HG02885 (cell line): ENCODE data around the gene KIF5C.

Experiments
- ATAC-seq: cut with Tn5 transposase; IDR thresholded peaks from one replicate; pipeline ENCODE4 v1.9.1; 2021; ENCODE audit warnings: mild to moderate bottlenecking; ENCODE audit not compliant: unreplicated experiment, poor library complexity

The KIF5C gene

DNA sequence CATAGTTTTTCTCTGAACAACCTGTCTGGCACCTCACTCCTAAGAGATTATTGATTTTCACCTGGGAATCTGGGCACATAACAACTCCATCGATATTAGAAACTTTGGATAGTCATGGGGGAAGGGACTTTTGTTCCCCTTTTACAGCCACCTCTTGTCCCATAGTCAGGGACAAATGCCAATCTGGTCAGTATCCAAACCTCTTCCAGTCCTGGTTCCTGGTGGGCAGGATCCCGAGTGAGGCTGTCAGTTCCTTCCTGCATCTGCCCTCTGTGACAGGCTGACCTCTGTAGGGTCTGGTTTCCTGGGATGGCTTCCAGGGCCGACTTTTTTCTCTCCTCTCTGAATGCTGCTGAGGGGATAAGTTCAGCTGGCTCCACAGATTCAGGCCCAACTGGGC is 11.0 kb downstream of the KIF5C start:
- ATAC-seq, result no peak

DNA sequence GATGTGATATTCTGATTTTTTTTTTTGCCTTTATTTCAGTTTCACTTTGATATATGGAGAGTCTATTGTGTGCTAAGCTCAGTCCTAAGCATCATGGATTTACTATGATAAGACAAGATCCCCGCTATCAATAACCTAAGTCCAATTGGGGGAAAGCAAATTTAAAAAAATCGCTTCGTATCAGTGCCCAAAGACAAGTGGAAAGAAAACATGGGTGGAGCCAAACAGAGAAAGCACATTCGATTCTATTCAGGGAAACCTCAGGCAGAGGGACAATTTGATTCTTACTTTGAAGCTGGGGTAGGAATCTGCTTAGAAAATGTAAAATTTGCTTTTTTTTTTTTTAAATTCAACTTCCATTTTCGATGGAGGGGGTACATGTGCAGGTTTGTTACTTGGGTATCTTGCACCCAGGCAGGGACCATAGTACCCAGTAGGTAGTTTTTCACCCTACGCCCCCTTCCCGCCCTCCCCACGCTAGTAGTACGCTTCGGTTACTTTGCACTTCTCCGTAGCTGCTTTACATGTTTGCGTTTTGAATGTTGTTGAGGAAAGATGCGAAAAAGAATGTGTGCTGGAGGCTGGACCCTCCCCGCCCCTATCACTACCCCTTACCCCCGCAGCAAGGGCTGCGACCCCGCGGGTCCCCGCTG is 12.4 kb downstream of the KIF5C start:
- no peak for ATAC-seq

- peak; percentile 47 for ATAC-seq
Measured at GRCh38 chr2:148888003-148888501, 13.0 kb downstream of the KIF5C start.

GRCh38 chr2:148888986-148889385 is 14.0 kb downstream of the KIF5C start:
- no peak for ATAC-seq

DNA sequence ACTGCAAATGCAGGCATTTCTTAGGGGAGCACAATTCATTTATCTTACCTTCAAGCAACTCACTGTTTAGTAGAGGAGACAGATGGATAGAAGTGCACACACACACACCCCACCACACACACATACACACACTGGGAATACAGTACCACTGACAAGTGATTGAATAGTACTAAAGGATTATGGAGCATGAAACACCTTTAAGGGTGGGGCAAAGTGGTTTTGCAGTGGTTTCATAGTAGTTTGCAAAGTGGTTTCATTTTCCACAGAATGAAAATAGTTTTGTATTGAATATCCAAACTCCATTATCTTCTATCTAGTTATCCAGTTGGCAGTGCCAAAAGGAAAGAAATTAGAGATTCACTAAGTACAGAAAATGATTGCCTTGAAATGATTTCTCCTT is 18.9 kb downstream of the KIF5C start:
- no peak for ATAC-seq

GRCh38 chr2:148896136-148896535 is 21.1 kb downstream of the KIF5C start:
- ATAC-seq, result no peak

GRCh38 chr2:148899638-148900318 is 24.8 kb downstream of the KIF5C start:
- ATAC-seq, result no peak

DNA sequence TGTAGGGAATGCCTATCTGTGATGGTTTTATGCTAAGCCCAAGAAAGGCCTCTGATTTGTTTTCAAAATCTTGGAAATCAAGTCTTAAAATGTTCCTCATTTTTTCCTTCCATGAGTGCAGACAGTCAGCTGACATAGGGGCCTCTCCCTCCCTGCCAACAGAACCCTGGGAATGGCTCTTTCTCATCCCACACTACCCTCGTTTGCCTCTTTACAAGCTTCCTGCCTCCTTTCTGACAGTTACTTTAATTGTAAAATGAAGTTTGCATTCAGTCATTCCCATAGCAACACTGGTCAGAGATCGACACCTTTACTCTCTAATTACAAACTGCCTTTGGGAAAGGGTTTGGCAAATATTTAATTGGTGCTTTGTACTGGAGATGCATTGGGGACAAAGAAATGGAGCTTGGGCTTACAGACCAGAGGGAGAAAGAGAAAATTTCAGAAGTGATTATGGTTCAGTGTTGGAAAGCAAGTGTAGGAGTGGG is 25.4 kb downstream of the KIF5C start:
- ATAC-seq, result no peak

DNA sequence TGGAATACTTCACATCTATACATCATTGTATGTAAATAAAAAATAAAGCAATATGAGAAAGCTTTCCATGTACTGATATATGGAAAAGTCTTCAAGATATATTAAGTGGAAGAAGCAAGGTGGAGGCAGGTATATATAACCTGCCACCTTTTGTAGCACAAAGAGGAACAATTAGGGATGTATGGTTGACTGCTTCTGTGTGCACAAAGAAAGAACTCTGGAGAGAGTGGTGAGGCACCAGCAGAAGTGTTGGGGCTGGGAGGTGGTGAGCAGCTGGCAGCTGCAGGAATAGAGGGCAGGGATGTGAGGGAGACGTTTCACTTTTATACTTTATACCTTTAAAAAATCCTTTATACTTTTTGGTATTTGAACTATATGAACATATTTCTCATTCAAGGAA is 26.1 kb downstream of the KIF5C start:
- no peak for ATAC-seq

- no peak for ATAC-seq
Measured at GRCh38 chr2:148902798-148903197, 27.8 kb downstream of the KIF5C start.

DNA sequence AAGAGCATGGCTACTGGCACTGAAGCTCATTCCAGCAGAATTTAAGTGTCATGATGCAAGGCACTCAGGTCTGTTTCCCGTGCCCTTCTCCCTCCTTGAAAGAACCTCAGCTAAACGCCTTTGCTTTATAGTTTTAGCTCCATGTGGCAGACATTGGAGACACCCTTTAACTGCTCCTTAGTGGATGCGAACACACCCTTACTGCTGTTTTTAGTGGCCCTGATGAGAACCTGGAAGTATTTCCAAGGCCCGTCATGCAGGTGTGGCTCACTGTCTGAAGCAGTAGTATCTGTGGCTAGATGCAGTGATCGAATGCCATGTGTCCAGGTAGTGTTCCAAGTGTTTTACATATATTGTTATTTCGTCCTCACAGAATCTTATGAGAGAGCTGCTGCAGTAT is 28.3 kb downstream of the KIF5C start:
- ATAC-seq, result no peak

- ATAC-seq, result no peak
Measured at GRCh38 chr2:148903979-148904378, 29.0 kb downstream of the KIF5C start.

DNA sequence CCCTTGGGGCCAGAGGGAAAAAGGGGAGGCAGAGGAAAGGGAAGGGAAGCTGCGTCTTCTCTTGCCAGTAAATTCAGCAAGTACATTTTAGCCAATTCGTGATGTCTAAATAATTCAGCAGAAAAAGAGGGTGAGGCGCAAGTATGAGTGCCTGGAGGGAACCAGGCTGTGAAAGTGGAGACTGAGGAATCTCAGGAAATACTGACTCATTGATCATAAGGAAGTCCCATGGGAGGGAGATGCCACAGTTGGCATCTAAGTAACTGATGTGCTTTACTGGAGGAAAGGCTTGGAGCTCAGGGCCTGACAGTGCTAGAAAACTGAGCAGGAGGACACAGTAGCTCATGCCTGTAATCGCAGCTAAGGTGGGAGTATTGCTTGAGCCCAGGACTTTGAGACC is 31.1 kb downstream of the KIF5C start:
- no peak for ATAC-seq

DNA sequence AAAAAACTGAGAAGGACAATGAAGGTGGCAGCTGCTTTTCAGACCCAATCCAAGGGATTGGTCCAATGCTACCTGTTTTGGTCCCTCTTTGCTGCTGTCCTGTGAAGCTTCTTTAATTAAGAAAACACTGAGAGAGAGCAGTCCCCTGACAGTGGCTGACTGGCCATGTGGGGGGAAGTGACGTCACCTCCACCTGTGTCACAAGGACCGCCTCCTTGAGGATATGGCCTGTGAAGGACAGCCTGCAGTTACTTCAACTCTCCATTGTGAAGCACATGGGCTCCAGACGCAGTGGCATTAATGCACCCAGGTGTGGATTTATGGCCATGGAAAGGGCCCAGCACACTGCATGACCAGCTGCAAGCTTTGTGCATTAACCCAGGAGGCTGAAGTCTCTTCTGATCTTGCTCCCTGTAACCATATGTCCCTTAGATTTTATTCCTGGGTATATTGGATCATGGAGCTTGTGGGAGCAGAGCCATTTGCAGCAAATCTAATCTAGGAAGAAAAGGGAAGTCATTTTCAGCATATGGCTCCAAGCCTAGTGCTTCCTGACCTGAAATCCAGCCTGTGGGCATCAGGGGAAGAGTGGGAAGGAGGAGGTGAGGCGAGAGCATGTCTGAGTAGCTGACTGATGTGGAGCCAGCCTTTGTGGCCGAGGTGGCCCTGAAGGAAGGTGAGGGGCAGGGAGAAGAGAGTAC is 32.2 kb downstream of the KIF5C start:
- ATAC-seq, result no peak

DNA sequence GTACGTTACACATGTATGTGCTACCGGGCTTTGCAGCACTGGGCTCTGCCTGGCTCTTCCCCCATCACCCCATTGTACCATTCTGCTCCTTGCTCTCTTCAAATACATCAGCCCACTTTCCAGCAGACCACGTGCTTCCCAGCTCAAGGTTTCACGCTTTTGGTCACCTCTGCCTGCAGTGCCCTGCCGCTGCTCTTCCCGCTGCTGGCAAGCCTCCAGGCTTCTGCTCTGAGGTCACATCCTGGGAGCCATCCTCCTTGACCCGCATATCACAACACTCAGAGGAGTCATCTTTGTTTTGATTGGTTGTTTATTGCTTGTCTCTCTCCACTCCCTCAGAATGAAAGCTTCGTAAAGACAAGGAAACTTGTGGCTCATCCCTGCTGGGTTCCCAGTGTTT is 34.1 kb downstream of the KIF5C start:
- no peak for ATAC-seq

DNA sequence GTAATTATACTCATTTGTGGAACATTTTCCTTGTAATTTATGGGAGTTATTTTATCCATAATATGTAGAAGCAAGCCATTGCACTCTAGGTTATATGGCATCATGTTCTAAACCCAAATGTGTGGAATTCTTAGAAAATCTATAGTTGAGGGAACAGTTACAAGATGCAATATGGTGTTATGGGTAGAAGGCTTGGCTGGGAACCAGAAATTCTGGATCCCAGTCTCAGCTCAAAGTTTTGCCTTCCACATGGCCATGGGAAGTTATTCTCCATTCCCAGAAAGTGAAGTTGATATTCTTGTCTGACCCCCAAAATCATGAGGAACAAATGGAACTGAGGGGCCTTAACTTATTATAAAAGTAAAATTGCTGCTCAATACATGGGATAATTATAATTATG is 38.0 kb downstream of the KIF5C start:
- ATAC-seq, result no peak

GRCh38 chr2:148913492-148913891 is 38.5 kb downstream of the KIF5C start:
- no peak for ATAC-seq

DNA sequence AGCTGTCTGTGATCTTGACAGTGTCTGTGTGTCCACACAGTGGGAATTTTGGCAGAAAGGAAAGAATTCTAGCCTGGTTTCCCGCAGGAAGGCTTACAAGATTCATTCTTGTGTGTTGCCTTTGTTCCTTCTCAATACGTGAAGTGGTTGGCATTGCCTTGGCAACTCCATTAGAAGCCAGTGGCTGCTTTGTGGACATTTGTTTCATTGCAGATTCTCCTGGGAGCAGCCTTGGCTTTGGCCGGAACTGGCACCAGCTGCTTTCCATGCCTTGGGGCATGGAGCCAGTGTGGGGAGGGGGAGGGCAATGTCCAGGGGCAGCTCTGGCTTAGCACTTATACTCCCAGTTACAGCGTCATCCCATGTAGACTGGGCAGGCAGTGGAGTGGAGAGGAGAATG is 39.4 kb downstream of the KIF5C start:
- no peak for ATAC-seq

DNA sequence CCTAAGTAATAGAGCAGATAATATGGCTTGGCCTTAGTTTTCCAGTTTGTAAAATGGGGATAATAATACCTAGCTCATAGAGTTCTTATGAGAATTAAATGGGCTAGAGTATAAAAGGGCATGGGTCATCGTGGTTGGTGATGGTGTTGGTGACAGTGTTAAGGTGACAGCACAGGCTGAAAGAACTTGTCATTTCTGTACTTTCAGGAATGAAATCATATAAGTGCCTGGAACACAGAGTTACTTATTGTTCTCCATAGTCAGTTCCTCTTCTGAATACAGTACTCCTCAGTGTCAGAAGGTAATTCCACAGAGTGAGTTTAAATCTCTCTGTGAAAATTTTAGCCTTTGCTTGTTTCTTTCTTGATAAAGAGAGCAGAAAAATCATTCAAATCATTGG is 42.4 kb downstream of the KIF5C start:
- peak; percentile 61 for ATAC-seq

- ATAC-seq, result no peak
Measured at GRCh38 chr2:148918554-148918953, 43.5 kb downstream of the KIF5C start.

GRCh38 chr2:148920559-148920958 is 45.5 kb downstream of the KIF5C start:
- no peak for ATAC-seq
